IMR-90 (cell line): ENCODE results near the gene CETN1. TPM values are rescaled to one million over a fixed set of nuclear protein-coding genes. Genes with fewer than 3 reads are reported as not detected.

Source experiments
- ATAC-seq: fragments of 200-7000 bp; cut with Tn5 transposase; 2 replicates; pipeline ENCODE4 v1.9.1; 2020; ENCODE audit warnings: low read depth, mild to moderate bottlenecking, moderate library complexity
- BruUV-seq: library from RNA; stranded (reverse); fragments of 400-500 nt; replicated peaks from 2 replicates; lab custom pipeline; 2021; lab: Mats Ljungman, UMichigan
- CTCF ChIA-PET: fragments of 300-600 bp; formaldehyde crosslinking; extraction: SDS; loops from one replicate; lab custom pipeline; 2021; ENCODE audit warnings: antibody characterized with exemption; lab: Yijun Ruan, JAX
- POLR2A ChIA-PET: fragments of 300-600 bp; sonication (Branson Sonifier 250); formaldehyde crosslinking; loops from one replicate; lab custom pipeline; 2022; ENCODE audit warnings: antibody characterized with exemption; ENCODE audit not compliant: unreplicated experiment; lab: Charles Lee
- DNase-seq: peaks from one replicate; pipeline ENCODE4 v3.0.0; 2013
- H2AFZ ChIP-seq: replicated peaks from 2 replicates; pipeline ENCODE3; 2013; ENCODE audit warnings: low read length, mild to moderate bottlenecking; ENCODE audit not compliant: poor library complexity
- H2AK5ac ChIP-seq: 2 replicates; pipeline ENCODE4 v1.6.1; 2013; ENCODE audit warnings: low read depth, low read length, inconsistent platforms
- H2AK9ac ChIP-seq: replicated peaks from 2 replicates; pipeline ENCODE3; 2013; ENCODE audit warnings: mild to moderate bottlenecking, low read depth, low read length, moderate library complexity; ENCODE audit not compliant: poor library complexity
- H2BK120ac ChIP-seq: 2 replicates; pipeline ENCODE4 v1.6.1; 2013; ENCODE audit warnings: low read depth, low read length, inconsistent platforms
- H2BK15ac ChIP-seq: 3 replicates; pipeline ENCODE4 v1.6.1; 2013; ENCODE audit warnings: low read depth, low read length, inconsistent platforms
- H2BK20ac ChIP-seq: 2 replicates; pipeline ENCODE4 v1.6.1; 2013; ENCODE audit warnings: low read depth, mild to moderate bottlenecking, inconsistent platforms, low read length, moderate library complexity
- H2BK5ac ChIP-seq: 2 replicates; pipeline ENCODE4 v1.6.1; 2013; ENCODE audit warnings: mild to moderate bottlenecking, low read depth, low read length, inconsistent platforms; ENCODE audit not compliant: poor library complexity, severe bottlenecking
- H3K14ac ChIP-seq: replicated peaks from 2 replicates; pipeline ENCODE4 v1.6.1; 2013; ENCODE audit warnings: low read depth, low read length, inconsistent platforms
- H3K18ac ChIP-seq: 2 replicates; pipeline ENCODE4 v1.6.1; 2013; ENCODE audit warnings: low read depth, low read length, control low read depth
- H3K23ac ChIP-seq: 2 replicates; pipeline ENCODE4 v1.6.1; 2013; ENCODE audit warnings: low read depth, low read length, inconsistent platforms
- H3K27ac ChIP-seq: 2 replicates; pipeline ENCODE4 v1.5.1; 2013; ENCODE audit warnings: mild to moderate bottlenecking, control low read depth, low read length; ENCODE audit not compliant: insufficient read depth
- H3K27me3 ChIP-seq: 2 replicates; pipeline ENCODE4 v1.6.1; 2013; ENCODE audit warnings: low read length; ENCODE audit not compliant: control insufficient read depth, insufficient read depth
- H3K36me3 ChIP-seq: 2 replicates; pipeline ENCODE4 v1.6.1; 2013; ENCODE audit warnings: low read length, mixed read lengths; ENCODE audit not compliant: control insufficient read depth, insufficient read depth
- H3K4ac ChIP-seq: 2 replicates; pipeline ENCODE4 v1.6.1; 2013; ENCODE audit warnings: low read depth, low read length, inconsistent platforms
- H3K4me1 ChIP-seq: 2 replicates; pipeline ENCODE4 v1.6.1; 2013; ENCODE audit warnings: low read length, mixed read lengths; ENCODE audit not compliant: control insufficient read depth, insufficient read depth
- H3K4me2 ChIP-seq: 2 replicates; pipeline ENCODE4 v1.6.1; 2013; ENCODE audit warnings: low read depth, mild to moderate bottlenecking, control low read depth, low read length, moderate library complexity
- H3K4me3 ChIP-seq: 2 replicates; pipeline ENCODE4 v1.5.1; 2013; ENCODE audit warnings: low read depth, mild to moderate bottlenecking, control low read depth, low read length, moderate library complexity; ENCODE audit not compliant: insufficient read depth
- H3K56ac ChIP-seq: 2 replicates; pipeline ENCODE4 v1.6.1; 2013; ENCODE audit warnings: low read length, inconsistent platforms; ENCODE audit not compliant: insufficient read depth; ENCODE audit errors: extremely low read depth
- H3K79me1 ChIP-seq, 2 experiments: 2 replicates each; pipeline ENCODE4 v1.6.1; 2013; ENCODE audit warnings: low read length in 2 of 2, inconsistent platforms in 1 of 2, low read depth in 1 of 2
- H3K9ac ChIP-seq: 2 replicates; pipeline ENCODE4 v1.6.1; 2013; ENCODE audit warnings: low read depth, low read length, control low read depth
- H3K9me1 ChIP-seq: 2 replicates; pipeline ENCODE4 v1.6.1; 2013; ENCODE audit warnings: low read length, inconsistent platforms; ENCODE audit not compliant: insufficient read depth
- H3K9me3 ChIP-seq: 2 replicates; pipeline ENCODE4 v1.6.1; 2013; ENCODE audit warnings: low read length; ENCODE audit not compliant: control insufficient read depth, insufficient read depth
- H4K20me1 ChIP-seq: 2 replicates; pipeline ENCODE4 v1.6.1; 2013; ENCODE audit warnings: low read length, inconsistent platforms; ENCODE audit not compliant: insufficient read depth
- H4K5ac ChIP-seq: 2 replicates; pipeline ENCODE4 v1.6.1; 2013; ENCODE audit warnings: mild to moderate bottlenecking, low read depth, low read length, control low read depth
- H4K8ac ChIP-seq, 2 experiments: 2 replicates each; pipeline ENCODE4 v1.6.1; 2013; ENCODE audit warnings: low read depth in 2 of 2, low read length in 2 of 2, control low read depth in 1 of 2, inconsistent platforms in 1 of 2
- H4K91ac ChIP-seq: 2 replicates; pipeline ENCODE4 v1.6.1; 2013; ENCODE audit warnings: low read depth, low read length, inconsistent platforms; ENCODE audit not compliant: insufficient read depth
- MAFK ChIP-seq: IDR thresholded peaks from 2 replicates; pipeline ENCODE4 v1.6.1; 2012; ENCODE audit warnings: low read depth, low read length, improper control_type of control experiment
- WGBS, 2 experiments: methylation state at CpG; one replicate each; pipeline versions ENCODE4 v1.1.5 to v1.1.7; 2013; ENCODE audit warnings: missing lambda C conversion rate in 2 of 2; ENCODE audit not compliant: insufficient read length in 1 of 2; ENCODE audit errors: extremely low coverage in 2 of 2; 5-methylcytosine and 5-hydroxymethylcytosine counted together
- dilution Hi-C: fragments of 300-500 bp; cut with HindIII; formaldehyde crosslinking; loops from one replicate; pipeline ENCODE4 v1.14.3; 2018; ENCODE audit warnings: low sequenced_read_pairs; ENCODE audit not compliant: unreplicated experiment
- in situ Hi-C: fragments of 300-500 bp; cut with MboI; formaldehyde crosslinking; loops from 3 replicates; pipeline ENCODE4 v1.14.3; 2019; ENCODE audit warnings: low sequenced_read_pairs, inconsistent platforms, mixed read lengths
- intact Hi-C: fragments of 100-400 bp; cut with micrococcal nuclease; formaldehyde crosslinking; loops from 2 replicates; pipeline ENCODE4 v1.10.0; 2022
- polyA plus RNA-seq, 3 experiments: library from polyadenylated mRNA; depleted of rRNA; stranded (reverse); fragments of >200 nt; gene quantifications; 2 replicates each; pipeline ENCODE4 v1.2.3, GENCODE V29; 2012; ENCODE audit warnings: low replicate concordance in 1 of 3
- total RNA-seq: library from RNA; depleted of rRNA; stranded (reverse); fragments of >200 nt; gene quantifications from 2 replicates; pipeline ENCODE4 v1.2.3, GENCODE V29; 2012

CETN1 gene
- total and polyA plus RNA-seq, 2 of the 4 experiments (the other 2 are of a cell fraction): not detected

GRCh38 chr18:622289-622688 lies 42.1 kb downstream of the CETN1 start:
- no peak for DNase-seq
- WGBS, 2 experiments: no CpG with 5 or more reads among the region's 6 CpGs
- in situ Hi-C loops: loop anchor here (5.0 kb wide), 2 partner anchors 210 to 340 kb away; no protein-coding TSS in a partner anchor

More at GRCh38 chr18:622289-622688, 42.1 kb downstream of the CETN1 start:
- no peak overlapping the region for H3K4me3 ChIP-seq
- ChIA-PET POLR2A (no interaction called here), CTCF (no interaction called here)
- H3K4me2 ChIP-seq: no peak overlapping the region
- no TSS peak for BruUV-seq
- no peak overlapping the region for H3K9ac ChIP-seq
- no peak overlapping the region for H2BK20ac ChIP-seq
- H4K91ac ChIP-seq: no peak overlapping the region
- H3K23ac ChIP-seq: no peak overlapping the region
- no peak for TF ChIP-seq MAFK
- no peak overlapping the region for H2AFZ ChIP-seq
- no peak overlapping the region for H3K56ac ChIP-seq
- H3K18ac ChIP-seq: no peak overlapping the region
- no peak overlapping the region for H4K5ac ChIP-seq
- H3K4me1 ChIP-seq: no peaks in the 10 kb centered on the region
- dilution Hi-C loops: no loop called here
- no peak overlapping the region for H4K8ac ChIP-seq
- no peak overlapping the region for H2AK9ac ChIP-seq
- H3K14ac ChIP-seq: no peak overlapping the region
- no peaks in the 10 kb centered on the region for H3K9me3 ChIP-seq
- no peak overlapping the region for H2AK5ac ChIP-seq
- H3K9me1 ChIP-seq: no peaks in the 10 kb centered on the region
- H2BK120ac ChIP-seq: no peak overlapping the region
- intact Hi-C loops: loop anchor here (5.0 kb wide), 1 partner anchor 120 kb away; no protein-coding TSS in a partner anchor
- H3K27ac ChIP-seq: no peak overlapping the region
- no peak overlapping the region for H3K4ac ChIP-seq
- no peak for ATAC-seq
- H4K20me1 ChIP-seq: no peaks in the 10 kb centered on the region
- H2BK5ac ChIP-seq: no peak overlapping the region
- no peaks in the 10 kb centered on the region for H3K36me3 ChIP-seq
- H2BK15ac ChIP-seq: no peak overlapping the region
- H3K27me3 ChIP-seq: peaks cover 13% of the 10 kb centered on the region
- no peaks in the 10 kb centered on the region for H3K79me1 ChIP-seq
